GM19467 (cell line): ENCODE measurements around the gene INPP5K.
"Not testable (repeated sequence)": the region's sequence is repeated elsewhere in the genome, so short reads cannot be mapped to it uniquely, and the experiment has no call there.

Source experiments
- ATAC-seq: cut with Tn5 transposase; IDR thresholded peaks from one replicate; pipeline ENCODE4 v1.9.1; 2021; ENCODE audit warnings: mild to moderate bottlenecking, moderate library complexity; ENCODE audit not compliant: unreplicated experiment

The INPP5K gene

DNA sequence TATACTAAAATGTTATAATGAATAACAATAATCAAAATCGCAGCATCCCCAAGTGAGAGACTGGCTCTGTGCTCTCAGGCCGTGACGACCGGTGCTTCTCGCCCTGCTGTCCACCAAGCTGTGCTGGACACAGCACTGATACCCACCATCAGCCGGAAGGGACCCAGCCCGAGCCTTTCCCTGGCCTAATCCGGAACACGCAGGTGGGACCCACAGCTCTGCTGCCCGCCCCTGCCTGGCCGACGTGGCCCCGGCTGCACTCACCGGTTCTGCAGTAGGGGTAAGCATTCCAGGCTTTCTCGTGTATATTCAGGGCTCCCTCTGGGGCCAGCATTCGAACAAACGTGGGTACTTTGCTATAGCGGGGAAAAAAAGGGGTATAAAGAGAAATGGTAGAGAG is 31.6 kb upstream of the INPP5K start:
- ATAC-seq, result no peak

- no peak for ATAC-seq
These were observed 30.0 kb upstream of the INPP5K start for GRCh38 chr17:1546292-1546922.

GRCh38 chr17:1545618-1546017 is 29.2 kb upstream of the INPP5K start:
- no peak for ATAC-seq

DNA sequence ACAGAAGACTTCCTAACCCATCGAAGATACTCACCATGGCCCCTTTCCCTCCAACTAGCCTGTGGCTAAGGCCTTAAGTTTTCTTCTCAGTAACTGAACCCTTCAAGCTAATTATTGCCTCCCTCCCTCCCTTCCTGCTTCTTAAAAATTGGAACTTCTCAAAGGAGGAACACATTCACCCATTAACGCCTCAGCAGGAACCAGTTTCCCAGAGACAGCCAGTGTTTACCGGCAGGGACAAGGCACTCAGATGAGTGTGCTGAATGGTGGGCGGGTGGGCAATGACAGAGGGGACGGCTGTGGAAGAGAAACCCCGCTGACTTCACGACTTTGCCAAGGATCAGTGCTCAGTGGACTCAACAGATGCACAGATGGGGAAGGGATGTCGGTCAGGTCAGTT is 25.9 kb upstream of the INPP5K start:
- ATAC-seq, result no peak

- ATAC-seq, result no peak
These were observed 25.0 kb upstream of the INPP5K start for GRCh38 chr17:1541367-1541904.

- ATAC-seq, result no peak
These were observed 23.4 kb upstream of the INPP5K start for GRCh38 chr17:1539811-1540210.

DNA sequence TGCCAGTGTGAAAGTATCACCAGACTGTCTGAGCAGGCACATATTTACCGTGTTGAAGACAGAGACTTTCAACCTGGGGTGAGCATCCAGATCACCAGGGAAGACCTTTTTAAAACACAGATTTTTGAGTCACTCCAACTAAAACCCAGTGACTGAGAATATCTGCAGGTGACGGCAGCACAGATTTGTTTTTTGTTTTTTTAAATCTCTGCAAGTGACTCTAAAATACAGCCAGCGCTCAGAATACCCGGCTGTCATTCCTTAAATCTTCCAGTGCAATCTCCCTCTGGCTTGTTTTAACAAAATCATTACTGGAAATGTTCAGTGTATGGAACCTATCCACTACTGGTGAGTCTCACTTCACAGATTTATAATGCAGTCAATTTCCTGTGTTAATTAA is 19.3 kb upstream of the INPP5K start:
- no peak for ATAC-seq

GRCh38 chr17:1533661-1534325 is 17.4 kb upstream of the INPP5K start:
- ATAC-seq, result no peak

DNA sequence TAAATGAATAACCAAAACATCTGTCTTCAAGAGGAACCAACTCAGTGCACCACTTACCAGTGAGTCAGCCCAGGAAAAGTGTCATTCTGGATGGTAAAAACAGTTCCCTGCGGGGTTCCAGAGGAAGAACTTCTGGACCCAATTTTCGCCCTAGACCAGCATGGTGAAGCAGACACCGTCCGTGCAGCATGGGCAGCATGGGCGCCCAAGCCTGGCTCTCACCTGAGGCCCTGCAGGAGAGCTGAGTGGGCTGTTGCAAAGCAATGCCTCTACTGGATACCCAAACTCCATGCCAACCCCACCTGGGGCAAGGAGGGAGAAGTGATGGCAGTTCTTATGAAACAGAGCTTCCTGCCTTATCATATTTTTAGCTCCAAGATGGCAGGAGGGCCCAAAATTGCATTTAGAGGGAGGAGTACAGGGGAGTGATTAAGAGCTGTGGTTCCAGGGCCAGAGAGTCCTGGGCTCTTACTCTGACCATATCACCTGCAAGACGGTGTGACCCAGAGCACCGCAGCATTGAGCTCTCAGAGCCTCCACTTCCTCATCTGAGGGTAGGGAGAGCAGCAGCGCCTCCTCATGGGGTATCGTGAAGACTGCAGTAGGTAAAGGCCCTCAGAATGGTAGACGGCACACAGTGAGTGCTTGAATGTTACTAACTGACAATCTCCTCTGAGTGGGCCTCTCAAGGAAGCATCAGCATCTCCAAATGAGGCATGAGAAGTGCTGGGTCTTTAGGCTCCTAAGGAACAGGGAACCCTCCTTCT is 16.6 kb upstream of the INPP5K start:
- no peak for ATAC-seq

- no peak for ATAC-seq
These were observed 13.5 kb upstream of the INPP5K start for GRCh38 chr17:1529863-1530262.

- not testable (repeated sequence) for ATAC-seq
These were observed 10.5 kb upstream of the INPP5K start for GRCh38 chr17:1526876-1527275.

DNA sequence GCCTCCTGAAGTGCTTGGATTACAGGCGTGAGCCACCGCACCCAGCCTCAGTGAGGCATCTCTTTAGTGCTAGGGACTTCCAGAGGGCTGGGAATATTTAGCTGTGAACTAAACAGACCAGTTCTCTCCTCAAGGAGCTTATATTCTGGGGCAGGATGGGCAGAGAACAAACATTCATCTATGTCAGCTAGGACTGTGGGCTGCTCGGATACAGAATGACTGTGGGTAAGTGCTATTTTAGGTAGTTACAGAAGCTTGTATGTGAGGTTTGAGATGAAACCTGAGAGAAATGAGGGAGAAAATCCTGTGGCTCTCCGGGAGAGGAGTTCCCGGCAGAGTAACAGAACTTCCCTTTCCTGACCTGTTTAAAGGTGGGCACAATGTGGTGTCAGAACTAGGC is 6.2 kb upstream of the INPP5K start:
- no peak for ATAC-seq

GRCh38 chr17:1521086-1521640 is 4.8 kb upstream of the INPP5K start:
- ATAC-seq, result no peak

DNA sequence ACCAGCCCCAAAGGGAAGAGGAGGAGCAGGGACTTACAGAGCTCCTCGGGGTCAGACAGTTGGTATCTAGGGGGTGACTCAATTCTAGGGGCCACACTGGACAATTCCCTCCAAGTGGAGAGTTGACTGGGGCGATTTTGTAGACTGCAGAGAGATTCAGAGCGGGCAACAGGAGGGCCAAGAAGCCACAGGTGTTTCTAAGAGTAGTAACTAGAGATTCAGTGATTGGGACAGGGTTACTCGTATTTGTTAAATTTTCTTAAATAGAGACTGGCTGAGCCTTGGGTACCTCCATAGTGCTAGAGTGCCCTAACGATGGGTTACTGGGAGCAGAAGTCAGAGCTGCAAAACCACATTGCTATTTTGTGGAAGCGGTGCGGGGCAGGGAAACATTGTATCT is 3.3 kb upstream of the INPP5K start:
- ATAC-seq, result no peak

GRCh38 chr17:1518410-1518809 is 2.0 kb upstream of the INPP5K start:
- no peak for ATAC-seq

- peak; percentile 23 for ATAC-seq
These were observed 598 bp downstream of the INPP5K start for GRCh38 chr17:1515640-1516387.

- ATAC-seq, result no peak
These were observed 4.1 kb downstream of the INPP5K start for GRCh38 chr17:1512351-1512750.

DNA sequence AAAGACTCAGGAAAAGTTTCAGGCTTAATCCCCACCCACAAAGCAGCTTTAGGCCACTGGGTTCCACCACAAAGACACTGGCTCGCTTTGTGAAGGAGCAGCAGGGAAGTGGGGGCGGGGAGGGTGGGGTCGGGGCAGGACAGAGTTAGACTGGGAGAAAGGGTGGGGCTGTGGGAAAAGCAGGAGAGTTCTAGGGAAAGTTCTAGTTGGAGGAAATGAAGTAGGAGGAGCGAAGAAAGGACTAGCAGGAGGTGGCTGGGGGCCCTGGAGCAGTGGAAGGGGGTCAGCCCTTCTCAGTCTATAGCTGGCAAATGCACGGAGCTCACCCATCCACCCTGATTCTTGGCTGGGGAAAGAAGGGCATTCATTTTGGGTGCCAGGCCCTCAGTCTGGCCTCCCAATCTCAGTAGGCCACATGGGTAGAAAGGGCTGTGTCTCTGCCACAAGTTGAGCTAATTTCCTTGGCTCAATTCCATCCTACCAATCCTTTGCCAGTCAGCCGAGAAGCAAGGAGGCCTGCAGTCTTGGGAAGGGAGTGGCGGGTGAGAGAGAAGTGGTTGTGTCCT is 4.6 kb downstream of the INPP5K start:
- no peak for ATAC-seq

DNA sequence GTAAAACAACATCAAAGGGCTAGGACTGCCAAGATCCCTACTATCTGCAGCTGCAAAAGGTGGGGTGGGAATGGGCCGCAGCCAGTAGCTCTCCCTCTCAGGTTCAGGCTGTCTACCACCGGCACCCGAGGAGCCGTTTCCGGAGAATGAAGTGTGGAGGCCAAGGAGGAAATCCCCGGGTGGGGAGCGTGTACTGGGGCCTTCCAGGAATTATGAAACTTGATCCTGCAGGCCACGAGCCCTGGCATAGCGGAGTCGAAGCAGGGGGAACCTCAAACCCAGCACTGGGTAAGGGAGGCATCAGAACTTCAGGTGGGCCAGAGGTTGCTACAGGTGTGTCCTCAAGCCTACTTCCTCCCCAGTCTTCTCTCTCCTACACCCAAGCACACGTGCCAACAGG is 5.1 kb downstream of the INPP5K start:
- ATAC-seq, result no peak

- no peak for ATAC-seq
These were observed 7.0 kb downstream of the INPP5K start for GRCh38 chr17:1509290-1509881.
